GM12892 (cell line): Measurements from ENCODE around the gene TREX2.

Source experiments
- POLR2A ChIP-seq: IDR thresholded peaks from 2 replicates; pipeline ENCODE4 v1.6.1; 2011; ENCODE audit warnings: low read depth, low read length, control low read depth
- TAF1 ChIP-seq: IDR thresholded peaks from 2 replicates; pipeline ENCODE4 v1.6.1; 2011; ENCODE audit warnings: low read depth, mild to moderate bottlenecking, control low read depth, low read length, borderline replicate concordance

DNA sequence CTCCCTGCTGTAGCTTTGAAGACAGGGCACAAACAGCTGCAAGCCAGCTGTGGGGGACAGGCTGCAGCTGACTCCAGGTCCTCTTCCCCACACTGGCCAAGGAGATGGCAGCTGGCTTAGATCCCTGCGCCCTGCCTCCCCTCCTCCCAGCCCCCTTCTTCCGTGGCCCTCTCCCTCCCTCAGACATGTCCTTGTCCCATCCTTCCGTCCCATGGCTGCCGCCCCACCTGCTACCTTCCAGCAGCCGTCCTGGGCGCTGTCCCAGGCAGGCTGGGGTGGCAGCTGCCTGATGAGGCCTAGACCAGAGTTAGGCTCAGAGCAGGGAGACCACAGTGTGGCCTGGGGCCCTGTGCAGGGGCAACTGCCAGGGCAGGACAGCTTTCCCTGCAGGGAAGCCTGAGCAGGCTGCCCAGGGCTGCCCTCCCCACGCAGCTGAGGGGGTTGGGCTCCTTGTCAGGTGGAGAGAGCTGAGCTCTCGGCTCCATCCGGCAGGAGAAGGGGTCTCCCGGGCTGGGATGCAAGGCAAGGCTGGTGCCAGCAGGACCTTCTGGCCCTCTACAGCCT lies 45.6 kb upstream of the TREX2 start:
- TF ChIP-seq POLR2A (no peak), TAF1 (no peak)
